Trophoblast cell (in vitro differentiated cells and primary cell): ENCODE data around the gene ANKS1B.
"Not testable (repeated sequence)": the region's sequence is repeated elsewhere in the genome, so short reads cannot be mapped to it uniquely, and the experiment has no call there.

Experiments used
- DNase-seq, 2 donors: peaks; one replicate each; pipeline ENCODE4 v3.0.0-alpha.2; 2016
- H2AFZ ChIP-seq: 2 replicates; pipeline ENCODE4 v1.6.1; 2013; ENCODE audit warnings: low read length, moderate library complexity, mild to moderate bottlenecking; ENCODE audit not compliant: insufficient read depth, poor library complexity
- H2AK5ac ChIP-seq: 2 replicates; pipeline ENCODE4 v1.6.1; 2013; ENCODE audit warnings: mild to moderate bottlenecking, low read length
- H2BK120ac ChIP-seq: 2 replicates; pipeline ENCODE4 v1.6.1; 2013; ENCODE audit warnings: low read length, mild to moderate bottlenecking, moderate library complexity; ENCODE audit not compliant: insufficient read depth, poor library complexity
- H2BK12ac ChIP-seq: 2 replicates; pipeline ENCODE4 v1.6.1; 2013; ENCODE audit warnings: mild to moderate bottlenecking, low read length, moderate library complexity
- H2BK5ac ChIP-seq: 2 replicates; pipeline ENCODE4 v1.6.1; 2013; ENCODE audit warnings: low read length, low read depth, moderate library complexity, mild to moderate bottlenecking; ENCODE audit not compliant: poor library complexity
- H3K14ac ChIP-seq: 2 replicates; pipeline ENCODE4 v1.6.1; 2013; ENCODE audit warnings: mild to moderate bottlenecking, low read length
- H3K18ac ChIP-seq: 2 replicates; pipeline ENCODE4 v1.6.1; 2013; ENCODE audit warnings: mild to moderate bottlenecking, low read length
- H3K23ac ChIP-seq: 2 replicates; pipeline ENCODE4 v1.6.1; 2013; ENCODE audit warnings: low read length
- H3K27ac ChIP-seq: 2 replicates; pipeline ENCODE4 v1.5.1; 2013; ENCODE audit warnings: low read depth, mild to moderate bottlenecking, inconsistent platforms, low read length, moderate library complexity
- H3K27me3 ChIP-seq: 2 replicates; pipeline ENCODE4 v1.6.1; 2013; ENCODE audit warnings: inconsistent platforms, mild to moderate bottlenecking, low read length, moderate library complexity; ENCODE audit not compliant: insufficient read depth
- H3K36me3 ChIP-seq, 2 experiments: 1 replicate in 1 of 2; 2 replicates in 1 of 2; pipeline ENCODE4 v1.6.1; 2013; ENCODE audit warnings: low read length in 2 of 2, mild to moderate bottlenecking in 2 of 2, moderate library complexity in 1 of 2; ENCODE audit not compliant: insufficient read depth in 2 of 2, control insufficient read depth in 1 of 2
- H3K4ac ChIP-seq: 2 replicates; pipeline ENCODE4 v1.6.1; 2013; ENCODE audit warnings: low read depth, mild to moderate bottlenecking, low read length, moderate library complexity
- H3K4me1 ChIP-seq, 2 experiments: 1 replicate in 1 of 2; 2 replicates in 1 of 2; pipeline ENCODE4 v1.6.1; 2013; ENCODE audit warnings: low read length in 2 of 2, mild to moderate bottlenecking in 2 of 2, moderate library complexity in 1 of 2; ENCODE audit not compliant: insufficient read depth in 2 of 2, control insufficient read depth in 1 of 2
- H3K4me2 ChIP-seq: 2 replicates; pipeline ENCODE4 v1.6.1; 2013; ENCODE audit warnings: inconsistent platforms, mild to moderate bottlenecking, low read length, moderate library complexity
- H3K4me3 ChIP-seq: 2 replicates; pipeline ENCODE4 v1.5.1; 2013; ENCODE audit warnings: mild to moderate bottlenecking, low read depth, low read length, inconsistent platforms
- H3K79me1 ChIP-seq: one replicate; pipeline ENCODE4 v1.6.1; 2013; ENCODE audit warnings: low read length
- H3K79me2 ChIP-seq: 2 replicates; pipeline ENCODE4 v1.6.1; 2013; ENCODE audit warnings: low read length, mild to moderate bottlenecking; ENCODE audit not compliant: control insufficient read depth, insufficient read depth, poor library complexity
- H3K9ac ChIP-seq: 2 replicates; pipeline ENCODE4 v1.6.1; 2013; ENCODE audit warnings: mild to moderate bottlenecking, low read length
- H3K9me3 ChIP-seq: 2 replicates; pipeline ENCODE4 v1.6.1; 2013; ENCODE audit warnings: low read depth, mild to moderate bottlenecking, control low read depth, inconsistent platforms, low read length; ENCODE audit not compliant: insufficient read depth
- H4K12ac ChIP-seq: 2 replicates; pipeline ENCODE4 v1.6.1; 2013; ENCODE audit warnings: low read depth, mild to moderate bottlenecking, low read length, moderate library complexity
- H4K8ac ChIP-seq: 2 replicates; pipeline ENCODE4 v1.6.1; 2013; ENCODE audit warnings: low read depth, mild to moderate bottlenecking, low read length, moderate library complexity
- H4K91ac ChIP-seq: one replicate; pipeline ENCODE4 v1.6.1; 2013; ENCODE audit warnings: low read depth, mild to moderate bottlenecking, low read length, moderate library complexity
- WGBS: extraction: QIAGEN DNeasy Blood & Tissue Kit; methylation state at CpG from one replicate; pipeline ENCODE4 v1.1.7; 2013; ENCODE audit warnings: missing lambda C conversion rate; ENCODE audit not compliant: insufficient read length, insufficient coverage; ENCODE audit errors: extremely low coverage; 5-methylcytosine and 5-hydroxymethylcytosine counted together

Gene ANKS1B

GRCh38 chr12:99035803-99036202, 948.9 kb downstream of the ANKS1B start:
- H3K4ac ChIP-seq = no peak overlapping the region
- no peak overlapping the region for H4K12ac ChIP-seq
- no peak overlapping the region for H2AFZ ChIP-seq
- no peak overlapping the region for H2BK120ac ChIP-seq
- H3K4me2 ChIP-seq = no peak overlapping the region
- no peaks in the 10 kb centered on the region for H3K36me3 ChIP-seq
- no peak overlapping the region for H3K18ac ChIP-seq
- no peak overlapping the region for H3K23ac ChIP-seq
- no peak overlapping the region for H4K8ac ChIP-seq
- no peaks in the 10 kb centered on the region for H3K27me3 ChIP-seq
- WGBS = no CpG with 5 or more reads among the region's 5 CpGs
- no peak overlapping the region for H2BK5ac ChIP-seq
- H2BK12ac ChIP-seq = no peak overlapping the region
- peaks cover 1% of the 10 kb centered on the region for H3K9me3 ChIP-seq
- no peak overlapping the region for H3K27ac ChIP-seq
- DNase-seq = no peak
- H4K91ac ChIP-seq = no peak overlapping the region
- H3K4me1 ChIP-seq = peaks cover 0 to 5% of the 10 kb centered on the region in 2 experiments
- H3K79me2 ChIP-seq = no peaks in the 10 kb centered on the region
- no peak overlapping the region for H2AK5ac ChIP-seq
- no peak overlapping the region for H3K14ac ChIP-seq
- no peak overlapping the region for H3K4me3 ChIP-seq
- no peak overlapping the region for H3K9ac ChIP-seq
- no peaks in the 10 kb centered on the region for H3K79me1 ChIP-seq

DNA sequence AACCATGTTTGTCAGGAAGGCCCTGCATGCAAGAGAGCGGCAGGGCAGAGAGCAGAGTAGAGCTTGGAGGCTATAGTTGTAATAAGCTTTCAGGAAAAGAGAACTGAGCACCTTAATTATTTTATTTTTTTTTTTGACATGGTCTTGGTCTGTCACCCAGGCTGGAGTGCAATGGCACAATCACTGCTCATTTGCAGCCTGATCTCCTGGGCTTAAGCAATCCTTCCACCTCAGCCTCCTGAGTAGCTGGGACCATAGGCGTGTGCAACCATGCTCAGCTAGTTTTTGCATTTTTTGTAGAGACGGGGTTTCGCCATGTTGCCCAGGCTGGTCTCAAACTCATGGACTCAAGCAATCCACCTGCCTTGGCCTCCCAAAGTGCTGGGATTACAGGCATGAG, 950.5 kb downstream of the ANKS1B start:
- H3K23ac ChIP-seq, H3K4me2 ChIP-seq, H2BK120ac ChIP-seq, H2BK12ac ChIP-seq, H2AFZ ChIP-seq, H3K36me3 ChIP-seq, H3K14ac ChIP-seq, H4K8ac ChIP-seq, H3K4me3 ChIP-seq, H3K79me2 ChIP-seq, H3K18ac ChIP-seq, H2BK5ac ChIP-seq, H4K91ac ChIP-seq, H3K27ac ChIP-seq, H3K4me1 ChIP-seq, H3K27me3 ChIP-seq, DNase-seq, H3K9me3 ChIP-seq, H2AK5ac ChIP-seq, H3K9ac ChIP-seq, H3K79me1 ChIP-seq, H3K4ac ChIP-seq, H4K12ac ChIP-seq: not testable (repeated sequence)
- WGBS = no CpG with 5 or more reads among the region's 4 CpGs

DNA sequence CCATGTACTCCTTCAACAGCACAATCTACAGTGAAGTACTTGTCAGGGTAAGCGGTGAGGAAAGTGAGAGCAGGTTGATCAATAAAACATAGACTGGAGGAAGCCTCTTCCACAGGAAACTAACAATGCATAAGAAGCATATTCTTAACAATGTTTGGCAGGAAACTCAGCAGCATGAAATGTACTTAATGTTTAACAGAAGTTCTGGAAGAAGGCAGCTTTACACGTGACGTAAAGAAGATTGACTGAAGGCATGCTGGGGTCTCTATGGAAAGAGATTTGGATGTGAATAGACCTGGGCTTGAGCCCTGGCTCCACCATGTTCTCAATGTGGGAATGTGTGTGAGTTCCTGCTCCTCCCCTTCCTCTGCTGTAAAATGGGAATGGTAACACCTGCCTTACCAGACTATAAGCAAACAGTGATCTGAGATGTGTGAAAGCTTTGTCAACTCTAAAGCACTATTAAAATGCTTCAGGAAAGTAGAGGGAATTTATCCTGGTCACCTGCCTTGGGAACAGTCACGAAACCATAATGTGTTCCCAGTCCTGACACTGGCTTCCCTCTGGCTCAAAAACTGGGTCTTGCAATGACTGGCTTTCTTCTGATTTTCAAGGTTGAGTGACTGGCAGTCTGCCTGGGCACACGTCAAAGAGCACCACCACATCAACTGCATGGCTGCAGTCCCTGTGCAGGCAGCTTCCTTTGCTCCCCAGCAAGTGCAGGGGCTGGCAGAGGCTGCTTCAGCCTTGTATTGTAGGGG, 955.0 kb downstream of the ANKS1B start:
- Histone ChIP-seq H3K79me2 (no peaks in the 10 kb centered on the region), H3K4me3 (no peak overlapping the region), H3K18ac (no peak overlapping the region), H3K9ac (no peak overlapping the region), H3K4me1 (no peaks in the 10 kb centered on the region), H3K9me3 (no peaks in the 10 kb centered on the region), H2AK5ac (no peak overlapping the region), H3K4me2 (no peak overlapping the region), H3K79me1 (no peaks in the 10 kb centered on the region), H3K27ac (no peak overlapping the region), H4K91ac (no peak overlapping the region), H4K12ac (no peak overlapping the region), H2BK12ac (no peak overlapping the region), H3K14ac (no peak overlapping the region), H3K27me3 (no peaks in the 10 kb centered on the region), H3K23ac (no peak overlapping the region), H2BK120ac (no peak overlapping the region), H2AFZ (no peak overlapping the region), H3K36me3 (no peaks in the 10 kb centered on the region), H3K4ac (no peak overlapping the region), H2BK5ac (no peak overlapping the region), H4K8ac (no peak overlapping the region)
- no CpG with 5 or more reads among the region's 5 CpGs for WGBS
- DNase-seq = no peak

DNA sequence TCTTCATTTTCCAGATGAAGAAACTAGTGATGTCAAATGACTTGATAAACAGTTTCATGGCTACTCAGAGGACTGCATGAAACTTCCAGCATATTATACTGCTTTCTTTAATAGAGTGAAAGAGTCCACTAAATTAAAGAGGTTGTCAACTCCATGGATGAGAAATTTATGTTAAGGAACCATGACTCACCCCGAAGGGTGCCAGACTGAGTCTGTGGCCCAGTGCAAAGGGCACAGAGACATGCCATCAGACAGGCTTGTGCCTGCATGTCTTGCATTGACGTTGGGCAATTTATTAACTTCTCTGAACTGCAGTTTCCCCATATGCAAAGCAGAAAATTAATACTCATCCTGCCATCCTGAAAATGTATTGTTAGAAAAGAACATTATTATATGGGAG, 957.3 kb downstream of the ANKS1B start:
- Histone ChIP-seq H2BK120ac (no peak overlapping the region), H3K27ac (no peak overlapping the region), H3K4me3 (no peak overlapping the region), H3K23ac (no peak overlapping the region), H3K9me3 (no peaks in the 10 kb centered on the region), H4K8ac (no peak overlapping the region), H3K4me1 (no peaks in the 10 kb centered on the region), H2BK12ac (no peak overlapping the region), H3K79me2 (no peaks in the 10 kb centered on the region), H2AK5ac (no peak overlapping the region), H3K9ac (no peak overlapping the region), H3K18ac (no peak overlapping the region), H2BK5ac (no peak overlapping the region), H4K12ac (no peak overlapping the region), H3K14ac (no peak overlapping the region), H3K4me2 (no peak overlapping the region), H3K36me3 (no peaks in the 10 kb centered on the region), H3K27me3 (no peaks in the 10 kb centered on the region), H2AFZ (no peak overlapping the region), H3K4ac (no peak overlapping the region), H4K91ac (no peak overlapping the region), H3K79me1 (no peaks in the 10 kb centered on the region)
- no peak for DNase-seq
- no CpG with 5 or more reads among the region's 2 CpGs for WGBS
